Spleen (tissue), 11 donors: ENCODE results near the gene TNFSF18. TPM values are rescaled to one million over a fixed set of nuclear protein-coding genes. Genes with fewer than 3 reads are reported as not detected.

Experiments used
- DNase-seq: peaks from one replicate; pipeline ENCODE4 v3.0.0-alpha.2; 2020
- H3K27ac ChIP-seq, 8 donors: fragments of 200-600 bp; sonication (generic) in 7 of 8; 1 replicate in 4 of 8; 2 replicates in 4 of 8; pipeline versions ENCODE4 v1.5.0 to v1.8.0; 2016 to 2021; ENCODE audit warnings: inconsistent platforms in 4 of 8, mild to moderate bottlenecking in 4 of 8, moderate library complexity in 1 of 8
- H3K27me3 ChIP-seq, 7 donors: fragments of 200-600 bp; sonication (generic) in 6 of 7; replicated peaks in 1 of 7; 1 replicate in 4 of 7; 2 replicates in 3 of 7; pipeline versions ENCODE4 v1.5.0 to v1.8.0; 2016 to 2021; ENCODE audit warnings: inconsistent platforms in 3 of 7, mild to moderate bottlenecking in 1 of 7
- H3K36me3 ChIP-seq, 6 donors: fragments of 200-600 bp; sonication (generic) in 5 of 6; 1 replicate in 4 of 6; 2 replicates in 2 of 6; pipeline versions ENCODE4 v1.5.0 to v1.8.0; 2016 to 2021; ENCODE audit warnings: inconsistent platforms in 2 of 6
- H3K4me1 ChIP-seq, 6 donors: fragments of 200-600 bp; sonication (generic) in 5 of 6; 1 replicate in 3 of 6; 2 replicates in 3 of 6; pipeline versions ENCODE4 v1.5.0 to v1.8.0; 2016 to 2021; ENCODE audit warnings: inconsistent platforms in 3 of 6
- H3K4me3 ChIP-seq, 8 donors: fragments of 200-600 bp; sonication (generic) in 7 of 8; 1 replicate in 4 of 8; 2 replicates in 4 of 8; pipeline versions ENCODE4 v1.5.0 to v1.8.0; 2016 to 2021; ENCODE audit warnings: inconsistent platforms in 4 of 8, mild to moderate bottlenecking in 4 of 8, moderate library complexity in 2 of 8
- H3K9me3 ChIP-seq, 8 donors: fragments of 200-600 bp; sonication (generic) in 7 of 8; 1 replicate in 4 of 8; 2 replicates in 4 of 8; pipeline versions ENCODE4 v1.5.0 to v1.8.0; 2016 to 2021; ENCODE audit warnings: inconsistent platforms in 4 of 8
- POLR2A ChIP-seq, 3 donors: fragments of 450-650 bp; IDR thresholded peaks; one replicate each; pipeline ENCODE4 v1.5.1; 2017; ENCODE audit warnings: antibody characterized with exemption in 3 of 3, mild to moderate bottlenecking in 1 of 3
- POLR2AphosphoS5 ChIP-seq, 3 donors: sonication (generic); formaldehyde crosslinking; IDR thresholded peaks; one replicate each; pipeline ENCODE4 v1.5.1; 2017; ENCODE audit warnings: antibody characterized with exemption in 3 of 3
- WGBS, 5 donors: extraction: QIAGEN DNeasy Blood & Tissue Kit in 3 of 5; methylation state at CpG; one replicate each; pipeline versions ENCODE4 v1.1.5 to v1.1.7; 2013 to 2018; 5-methylcytosine and 5-hydroxymethylcytosine counted together
- intact Hi-C: fragments of 100-400 bp; cut with DNase I; formaldehyde crosslinking; loops from one replicate; pipeline ENCODE4 v1.15.0; 2023; ENCODE audit warnings: low total_unique reads
- polyA plus RNA-seq, 3 donors: library from polyadenylated mRNA; stranded (reverse); fragments of 200-250 nt; gene quantifications; one replicate each; pipeline ENCODE4 v1.2.1, GENCODE V29; 2013
- total RNA-seq, 7 donors: library from RNA; depleted of rRNA in 3 of 7; stranded (reverse); fragments of >200 nt in 3 of 7; fragmentation: NEBNext Ultra II Directional in 4 of 7; extraction: Animal tissue kit (Norgen Biotek cat#: 25700) in 4 of 7; gene quantifications; one replicate each; pipeline versions ENCODE4 v1.1.0 to v1.2.1, GENCODE V29; 2016 to 2021
- TF ChIP-seq, protein P1 (sequence below), 11 experiments: fragments of 200-600 bp in 7 of 11; fragments of 450-650 bp in 4 of 11; sonication (generic) in 4 of 11; IDR thresholded peaks in 8 of 11; conservative IDR thresholded peaks in 3 of 11; 1 replicate in 7 of 11; 2 replicates in 4 of 11; pipeline versions ENCODE4 v1.4.0 to v1.8.0; 2016 to 2021; ENCODE audit warnings: antibody characterized with exemption in 11 of 11, inconsistent platforms in 4 of 11, mild to moderate bottlenecking in 1 of 11
- donor health status: healthy with polysubstance abuse.
- donor health status: DM: no; HTN: no; CAD: no; lungs with moderate emphysema.
- donor health status: DM: no; HTN: no; CAD: no.
- donor health status: Bipolar disorder and iron deficiency.
- donor health status: healthy.
- donor health status: DM: no; HTN: no; CAD: no.
- donor health status: DM: yes; HTN: yes; CAD: no.

The TNFSF18 gene
- total and polyA plus RNA-seq, 10 donors = 0.13 to 0.42 (median 0.25) TPM; not detected in 6

DNA sequence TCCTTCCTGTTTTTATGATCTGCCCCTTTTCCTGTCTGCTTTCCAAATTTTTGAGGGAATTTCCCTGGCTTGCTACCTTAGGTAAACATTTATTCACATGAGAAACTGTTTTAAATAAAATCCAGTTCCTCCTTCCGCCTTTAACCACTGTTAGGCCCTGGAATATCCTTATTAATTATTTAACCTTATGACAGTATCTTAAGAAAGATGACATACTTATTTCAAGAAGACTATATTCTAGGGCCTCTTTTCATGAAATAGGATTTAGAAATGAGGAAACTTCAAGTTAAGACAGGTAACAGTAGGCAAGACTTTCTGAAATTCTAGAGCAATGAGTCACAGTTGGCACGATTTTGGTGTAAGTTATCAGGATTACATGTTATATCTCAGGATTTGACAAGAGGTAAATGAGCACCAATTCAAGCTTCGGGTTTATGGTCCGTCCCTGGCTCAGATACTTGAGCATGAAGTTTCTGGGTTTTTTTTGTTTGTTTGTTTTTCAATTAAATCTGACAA is 2.0 kb upstream of the TNFSF18 start:
- Histone ChIP-seq H3K36me3 (no peaks in the 10 kb centered on the region), H3K27ac (no peak overlapping the region), H3K9me3 (no peaks in the 10 kb centered on the region), H3K4me1 (peaks cover 0 to 35% (median 17%) of the 10 kb centered on the region in 6 donors), H3K27me3 (no peaks in the 10 kb centered on the region), H3K4me3 (no peak overlapping the region)
- DNase-seq = no peak
- intact Hi-C loops = no loop called here
- TF ChIP-seq POLR2A (IDR thresholded peaks at IDR 0.05) (no peak), POLR2AphosphoS5 (IDR thresholded peaks at IDR 0.05) (no peak)
- TF ChIP-seq, protein P1, sequence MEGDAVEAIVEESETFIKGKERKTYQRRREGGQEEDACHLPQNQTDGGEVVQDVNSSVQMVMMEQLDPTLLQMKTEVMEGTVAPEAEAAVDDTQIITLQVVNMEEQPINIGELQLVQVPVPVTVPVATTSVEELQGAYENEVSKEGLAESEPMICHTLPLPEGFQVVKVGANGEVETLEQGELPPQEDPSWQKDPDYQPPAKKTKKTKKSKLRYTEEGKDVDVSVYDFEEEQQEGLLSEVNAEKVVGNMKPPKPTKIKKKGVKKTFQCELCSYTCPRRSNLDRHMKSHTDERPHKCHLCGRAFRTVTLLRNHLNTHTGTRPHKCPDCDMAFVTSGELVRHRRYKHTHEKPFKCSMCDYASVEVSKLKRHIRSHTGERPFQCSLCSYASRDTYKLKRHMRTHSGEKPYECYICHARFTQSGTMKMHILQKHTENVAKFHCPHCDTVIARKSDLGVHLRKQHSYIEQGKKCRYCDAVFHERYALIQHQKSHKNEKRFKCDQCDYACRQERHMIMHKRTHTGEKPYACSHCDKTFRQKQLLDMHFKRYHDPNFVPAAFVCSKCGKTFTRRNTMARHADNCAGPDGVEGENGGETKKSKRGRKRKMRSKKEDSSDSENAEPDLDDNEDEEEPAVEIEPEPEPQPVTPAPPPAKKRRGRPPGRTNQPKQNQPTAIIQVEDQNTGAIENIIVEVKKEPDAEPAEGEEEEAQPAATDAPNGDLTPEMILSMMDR (IDR thresholded peaks at IDR 0.05 in 8 of 11, conservative IDR thresholded peaks at IDR 0.05 in 3 of 11) = no peak
- WGBS, 5 donors = 80 to 91% (median 90%) methylated on average over 4 of the region's 4 CpGs

DNA sequence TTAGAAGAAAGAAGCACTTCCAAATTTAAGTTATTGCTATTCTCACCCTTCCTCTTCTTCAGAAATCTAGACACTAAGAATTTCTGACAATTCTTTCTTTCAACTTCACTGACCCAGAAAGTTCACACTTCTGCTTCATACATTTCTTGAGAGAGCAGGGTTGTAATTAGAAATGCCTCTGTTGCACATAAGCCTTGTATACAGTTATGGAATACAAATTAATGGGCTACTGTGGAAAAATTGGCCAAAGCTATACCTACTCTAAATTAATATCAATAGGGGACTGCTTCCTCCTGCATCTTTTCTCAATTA is 1.5 kb downstream of the TNFSF18 start:
- no peaks in the 10 kb centered on the region for H3K9me3 ChIP-seq
- TF ChIP-seq POLR2AphosphoS5 (IDR thresholded peaks at IDR 0.05) (no peak), POLR2A (IDR thresholded peaks at IDR 0.05) (no peak)
- TF ChIP-seq, protein P1 (IDR thresholded peaks at IDR 0.05 in 8 of 11, conservative IDR thresholded peaks at IDR 0.05 in 3 of 11) = no peak
- intact Hi-C loops = no loop called here
- H3K4me1 ChIP-seq = peaks cover 0 to 35% (median 17%) of the 10 kb centered on the region in 6 donors
- no peak overlapping the region for H3K4me3 ChIP-seq
- no peaks in the 10 kb centered on the region for H3K27me3 ChIP-seq
- H3K27ac ChIP-seq = no peak overlapping the region
- H3K36me3 ChIP-seq = no peaks in the 10 kb centered on the region
- DNase-seq = no peak

DNA sequence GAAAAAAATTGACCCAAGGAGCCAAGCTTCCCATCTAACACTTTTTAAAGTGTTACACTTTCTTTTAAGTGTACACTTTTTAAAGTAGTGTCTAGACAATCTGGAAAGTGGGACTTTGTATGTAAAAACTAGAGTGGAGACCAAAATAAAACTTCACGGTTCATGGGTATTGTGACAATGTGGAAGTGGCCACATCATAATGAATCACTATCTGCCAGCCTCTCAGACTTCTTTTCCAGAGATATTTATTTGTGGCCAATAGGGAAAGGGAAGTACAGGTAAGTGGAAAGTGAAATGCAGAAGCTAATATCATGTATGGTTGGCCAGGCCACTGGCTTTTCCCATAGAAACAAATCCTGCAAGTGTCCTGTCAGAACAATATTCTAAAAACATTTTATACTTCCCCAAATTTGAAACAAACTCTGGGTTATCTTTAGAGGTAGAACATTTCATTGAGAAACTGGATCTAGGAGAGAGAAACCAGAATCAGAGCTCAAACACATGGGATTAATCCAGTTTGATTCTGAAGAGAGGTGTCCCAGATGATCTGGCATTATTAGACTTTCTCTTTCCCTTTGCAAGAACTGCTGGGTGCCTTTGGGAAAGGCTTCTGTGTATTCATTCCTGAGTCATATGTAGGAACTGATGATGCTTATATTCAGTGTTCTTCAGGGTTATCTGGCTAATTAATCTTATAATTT is 2.0 kb downstream of the TNFSF18 start:
- Histone ChIP-seq H3K4me1 (peaks cover 0 to 35% (median 17%) of the 10 kb centered on the region in 6 donors), H3K4me3 (no peak overlapping the region), H3K27me3 (no peaks in the 10 kb centered on the region), H3K36me3 (no peaks in the 10 kb centered on the region), H3K9me3 (no peaks in the 10 kb centered on the region), H3K27ac (no peak overlapping the region)
- TF ChIP-seq, protein P1 (IDR thresholded peaks at IDR 0.05 in 8 of 11, conservative IDR thresholded peaks at IDR 0.05 in 3 of 11) = no peak
- no peak for TF ChIP-seq POLR2AphosphoS5 (IDR thresholded peaks at IDR 0.05)
- TF ChIP-seq POLR2A (IDR thresholded peaks at IDR 0.05) = no peak
- DNase-seq = no peak
- intact Hi-C loops = no loop called here
- WGBS, 5 donors = 38 to 59% (median 55%) methylated on average over 1 of the region's 1 CpG

DNA sequence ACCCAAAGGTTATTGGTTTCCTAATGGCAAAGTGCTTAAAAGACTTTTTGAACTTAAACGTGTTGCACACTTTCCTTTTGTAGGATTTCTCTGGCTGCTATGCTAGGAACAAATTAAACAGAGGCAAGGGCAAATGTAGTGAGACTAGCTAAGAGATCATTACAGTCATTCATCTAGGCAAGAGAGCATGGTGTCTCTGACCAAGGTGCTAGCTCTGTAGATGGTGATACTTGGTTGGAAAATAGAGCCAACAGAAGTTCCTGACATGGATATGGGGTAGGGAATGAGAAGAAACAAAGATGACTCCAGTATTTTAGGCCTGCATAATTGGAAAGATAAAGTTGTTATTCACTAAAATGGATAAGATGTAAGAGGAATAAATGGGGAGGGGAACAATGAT is 6.1 kb downstream of the TNFSF18 start:
- DNase-seq = no peak
- Histone ChIP-seq H3K4me1 (peaks cover 0 to 19% (median 17%) of the 10 kb centered on the region in 6 donors), H3K4me3 (no peak overlapping the region), H3K27ac (no peak overlapping the region), H3K36me3 (no peaks in the 10 kb centered on the region), H3K9me3 (no peaks in the 10 kb centered on the region), H3K27me3 (no peaks in the 10 kb centered on the region)
- TF ChIP-seq, protein P1 (IDR thresholded peaks at IDR 0.05 in 8 of 11, conservative IDR thresholded peaks at IDR 0.05 in 3 of 11) = no peak
- 90 to 95% (median 92%) methylated on average over 1 of the region's 1 CpG for WGBS, 5 donors
- intact Hi-C loops = no loop called here
